A549 (cell line): ENCODE data around the gene RUNX1.

Source experiments
- GATA3 ChIP-seq: IDR thresholded peaks from 2 replicates; pipeline ENCODE4 v1.6.1; 2012; ENCODE audit warnings: borderline replicate concordance
- RAD21 ChIP-seq, 2 experiments: fragments of >200 bp in 1 of 2; sonication (Bioruptor Twin) in 1 of 2; formaldehyde crosslinking in 1 of 2; IDR thresholded peaks in 1 of 2; conservative IDR thresholded peaks in 1 of 2; 2 replicates in 1 of 2; 3 replicates in 1 of 2; pipeline ENCODE4 v1.6.1; 2012 to 2018; ENCODE audit warnings: inconsistent platforms in 1 of 2
- TF ChIP-seq, protein P1 (sequence below): fragments of >200 bp; sonication (Bioruptor Twin); formaldehyde crosslinking; IDR thresholded peaks from 3 replicates; pipeline ENCODE4 v1.5.1; 2016
- TF ChIP-seq, protein P2 (sequence below): IDR thresholded peaks from 2 replicates; pipeline ENCODE4 v1.6.1; 2012
- TF ChIP-seq, protein P3 (sequence below): IDR thresholded peaks from 2 replicates; pipeline ENCODE4 v1.6.1; 2012

DNA sequence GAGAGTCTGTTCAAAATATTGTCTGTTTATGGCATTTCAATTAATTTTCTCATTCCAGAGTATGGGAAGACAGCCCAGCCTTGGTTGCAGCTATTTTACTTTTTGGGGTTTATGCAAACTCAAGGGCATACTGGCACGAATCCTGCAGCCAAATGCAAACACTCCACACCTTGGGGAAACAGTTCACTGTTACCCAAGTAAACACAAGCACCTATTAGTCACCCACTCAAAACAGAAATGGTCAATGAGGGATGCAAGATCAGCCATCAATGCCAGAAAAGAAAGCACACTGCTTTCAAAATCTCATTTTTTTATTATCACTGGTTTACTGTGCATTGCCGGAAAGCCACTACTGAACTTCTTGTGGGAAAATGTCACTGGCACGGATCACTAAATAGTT lies 170.6 kb downstream of the RUNX1 start:
- TF ChIP-seq, protein P1, sequence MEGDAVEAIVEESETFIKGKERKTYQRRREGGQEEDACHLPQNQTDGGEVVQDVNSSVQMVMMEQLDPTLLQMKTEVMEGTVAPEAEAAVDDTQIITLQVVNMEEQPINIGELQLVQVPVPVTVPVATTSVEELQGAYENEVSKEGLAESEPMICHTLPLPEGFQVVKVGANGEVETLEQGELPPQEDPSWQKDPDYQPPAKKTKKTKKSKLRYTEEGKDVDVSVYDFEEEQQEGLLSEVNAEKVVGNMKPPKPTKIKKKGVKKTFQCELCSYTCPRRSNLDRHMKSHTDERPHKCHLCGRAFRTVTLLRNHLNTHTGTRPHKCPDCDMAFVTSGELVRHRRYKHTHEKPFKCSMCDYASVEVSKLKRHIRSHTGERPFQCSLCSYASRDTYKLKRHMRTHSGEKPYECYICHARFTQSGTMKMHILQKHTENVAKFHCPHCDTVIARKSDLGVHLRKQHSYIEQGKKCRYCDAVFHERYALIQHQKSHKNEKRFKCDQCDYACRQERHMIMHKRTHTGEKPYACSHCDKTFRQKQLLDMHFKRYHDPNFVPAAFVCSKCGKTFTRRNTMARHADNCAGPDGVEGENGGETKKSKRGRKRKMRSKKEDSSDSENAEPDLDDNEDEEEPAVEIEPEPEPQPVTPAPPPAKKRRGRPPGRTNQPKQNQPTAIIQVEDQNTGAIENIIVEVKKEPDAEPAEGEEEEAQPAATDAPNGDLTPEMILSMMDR, result no peak
- TF ChIP-seq, protein P2, sequence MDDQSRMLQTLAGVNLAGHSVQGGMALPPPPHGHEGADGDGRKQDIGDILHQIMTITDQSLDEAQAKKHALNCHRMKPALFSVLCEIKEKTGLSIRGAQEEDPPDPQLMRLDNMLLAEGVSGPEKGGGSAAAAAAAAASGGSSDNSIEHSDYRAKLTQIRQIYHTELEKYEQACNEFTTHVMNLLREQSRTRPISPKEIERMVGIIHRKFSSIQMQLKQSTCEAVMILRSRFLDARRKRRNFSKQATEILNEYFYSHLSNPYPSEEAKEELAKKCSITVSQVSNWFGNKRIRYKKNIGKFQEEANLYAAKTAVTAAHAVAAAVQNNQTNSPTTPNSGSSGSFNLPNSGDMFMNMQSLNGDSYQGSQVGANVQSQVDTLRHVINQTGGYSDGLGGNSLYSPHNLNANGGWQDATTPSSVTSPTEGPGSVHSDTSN, result no peak
- TF ChIP-seq GATA3 (peak; percentile 81), RAD21 (conservative IDR thresholded peaks at IDR 0.05 in 1 of 2, IDR thresholded peaks at IDR 0.05 in 1 of 2) (no peak)
- TF ChIP-seq, protein P3, sequence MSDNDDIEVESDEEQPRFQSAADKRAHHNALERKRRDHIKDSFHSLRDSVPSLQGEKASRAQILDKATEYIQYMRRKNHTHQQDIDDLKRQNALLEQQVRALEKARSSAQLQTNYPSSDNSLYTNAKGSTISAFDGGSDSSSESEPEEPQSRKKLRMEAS, result peak; percentile 49; the same call in 1 of the 2 replicates
